ENCODE results near the gene RPTOR.

- TF ChIP-seq CTCF (IDR thresholded peaks at IDR 0.05) (no peak), EZH2phosphoT487 (IDR thresholded peaks at IDR 0.05; ENCODE audit: borderline replicate concordance, low read depth) (no peak), SIN3A (IDR thresholded peaks at IDR 0.05; ENCODE audit: borderline replicate concordance, low read depth, low read length) (no peak), SMC3 (IDR thresholded peaks at IDR 0.05; ENCODE audit: low read depth, low read length) (no peak), EP300 (IDR thresholded peaks at IDR 0.05; ENCODE audit: borderline replicate concordance in 1 of 2, low read depth in 1 of 2, low read length in 1 of 2) (peak in 1 of 2 experiments; percentile 67; a peak in 1 of 4 replicates), FOXM1 (IDR thresholded peaks at IDR 0.05; ENCODE audit: low read depth) (no peak), REST (IDR thresholded peaks at IDR 0.05; ENCODE audit: low read depth, low read length) (no peak), PBX3 (IDR thresholded peaks at IDR 0.05) (no peak), MAX (IDR thresholded peaks at IDR 0.05; ENCODE audit: low read depth) (no peak), RAD21 (IDR thresholded peaks at IDR 0.05; ENCODE audit: low read length) (peak; percentile 7), NFIC (IDR thresholded peaks at IDR 0.05; ENCODE audit: borderline replicate concordance) (no peak), USF1 (IDR thresholded peaks at IDR 0.05; ENCODE audit: borderline replicate concordance, low read depth) (no peak)
Observed at GRCh38 chr17:80725517-80725916, 180.9 kb downstream of the RPTOR start.
